Left ventricle myocardium inferior (tissue), 1 donor: ENCODE data around the gene RPS19BP1. TPM values are rescaled to one million over a fixed set of nuclear protein-coding genes. Genes with fewer than 3 reads are reported as not detected.

ENCODE experiments used
- DNase-seq: peaks from one replicate; pipeline ENCODE4 v3.0.0-alpha.2; 2020
- H3K27ac ChIP-seq: fragments of 200-600 bp; replicated peaks from 2 replicates; pipeline ENCODE4 v1.8.0; 2021
- H3K27me3 ChIP-seq: fragments of 200-600 bp; 2 replicates; pipeline ENCODE4 v1.8.0; 2021; ENCODE audit warnings: low read depth
- H3K36me3 ChIP-seq: fragments of 200-600 bp; 2 replicates; pipeline ENCODE4 v1.8.0; 2021
- H3K4me1 ChIP-seq: fragments of 200-600 bp; 2 replicates; pipeline ENCODE4 v1.8.0; 2021
- H3K4me3 ChIP-seq: fragments of 200-600 bp; 2 replicates; pipeline ENCODE4 v1.8.0; 2021; ENCODE audit warnings: mild to moderate bottlenecking, moderate library complexity
- H3K9me3 ChIP-seq: fragments of 200-600 bp; replicated peaks from 2 replicates; pipeline ENCODE4 v1.8.0; 2021
- CTCF ChIP-seq: fragments of 200-600 bp; IDR thresholded peaks from 2 replicates; pipeline ENCODE4 v1.8.0; 2021; ENCODE audit warnings: antibody characterized with exemption, mild to moderate bottlenecking, borderline replicate concordance
- intact Hi-C: fragments of 100-400 bp; cut with micrococcal nuclease; formaldehyde crosslinking; loops from one replicate; pipeline ENCODE4 v1.11.0; 2022
- total RNA-seq: library from RNA; stranded (reverse); fragmentation: NEBNext Ultra II Directional; extraction: Animal tissue kit (Norgen Biotek cat#: 25700); gene quantifications from one replicate; pipeline ENCODE4 v1.2.1, GENCODE V29; 2021
- donor health status: DM: no; HTN: yes; CAD: no; lungs with severe emphysema.

Gene RPS19BP1
- total RNA-seq, 1 donor from 2014 or later = 59.3 TPM

GRCh38 chr22:39479254-39479653 lies 53.3 kb downstream of the RPS19BP1 start:
- intact Hi-C loops = no loop called here

More at GRCh38 chr22:39479254-39479653, 53.3 kb downstream of the RPS19BP1 start:
- H3K36me3 ChIP-seq = no peaks in the 10 kb centered on the region
- no peak for TF ChIP-seq CTCF
- no peak overlapping the region for H3K27ac ChIP-seq
- H3K4me1 ChIP-seq = peaks cover 24% of the 10 kb centered on the region
- no peak overlapping the region for H3K4me3 ChIP-seq
- no peak for DNase-seq
- H3K9me3 ChIP-seq = no peaks in the 10 kb centered on the region
- no peaks in the 10 kb centered on the region for H3K27me3 ChIP-seq

Other genes starting within 250 kb of the RPS19BP1 start
- 325 TPM for gene RPL3, start 213.1 kb downstream of the RPS19BP1 start, total RNA-seq
- gene SYNGR1, start 182.8 kb downstream of the RPS19BP1 start, total RNA-seq = 37.7 TPM
- 19.4 TPM for gene TAB1, start 133.0 kb downstream of the RPS19BP1 start, total RNA-seq
- 3.2 TPM for gene MGAT3, start 75.7 kb downstream of the RPS19BP1 start, total RNA-seq
- 15.5 TPM for gene MIEF1, start 30.5 kb downstream of the RPS19BP1 start, total RNA-seq
- 193 TPM for gene ATF4, start 12.2 kb downstream of the RPS19BP1 start, total RNA-seq
- 0.05 TPM for gene CACNA1I, start 38.0 kb upstream of the RPS19BP1 start, total RNA-seq